ENCODE data around the gene SLC12A4.

DNA sequence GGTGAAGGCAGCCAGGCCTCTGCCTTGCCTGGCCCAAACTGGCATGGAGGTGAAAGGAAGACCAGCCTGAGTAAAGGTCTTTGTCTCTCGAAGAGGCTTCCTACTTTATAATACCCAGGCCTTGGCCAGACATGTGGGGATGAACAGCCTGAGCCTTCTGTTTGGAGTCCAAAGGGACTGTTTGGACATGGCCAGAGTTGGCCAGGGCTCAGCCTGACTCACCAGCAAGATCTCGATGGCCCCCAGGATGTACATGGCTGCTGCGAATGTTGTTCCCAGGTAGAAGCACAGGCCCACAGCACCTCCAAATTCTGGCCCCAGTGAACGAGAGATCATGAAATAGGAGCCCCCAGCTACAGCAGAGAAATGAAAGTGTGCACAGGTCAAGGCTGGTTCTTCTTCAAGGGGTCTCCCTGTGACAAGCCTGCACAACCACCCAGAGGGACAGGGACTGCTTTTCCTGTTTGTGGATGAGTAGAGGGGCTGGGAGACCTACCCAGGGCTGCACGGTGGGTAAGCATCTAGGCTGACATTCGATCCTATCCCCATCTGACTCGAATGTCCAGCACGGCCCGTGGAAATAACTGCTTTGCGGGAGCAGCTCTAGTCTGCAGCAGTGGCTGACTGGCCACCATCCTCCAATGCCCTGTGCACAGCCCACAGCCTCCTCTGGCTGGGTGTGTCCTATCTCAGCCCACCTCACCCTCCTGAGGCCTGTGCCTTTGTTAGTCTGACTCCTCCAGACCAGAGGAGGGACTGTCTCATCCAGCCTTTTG lies 13.8 kb downstream of the SLC12A4 start:
- no peak for TF ChIP-seq POLR2A (IDR thresholded peaks at IDR 0.05)
- TF ChIP-seq, protein P1, sequence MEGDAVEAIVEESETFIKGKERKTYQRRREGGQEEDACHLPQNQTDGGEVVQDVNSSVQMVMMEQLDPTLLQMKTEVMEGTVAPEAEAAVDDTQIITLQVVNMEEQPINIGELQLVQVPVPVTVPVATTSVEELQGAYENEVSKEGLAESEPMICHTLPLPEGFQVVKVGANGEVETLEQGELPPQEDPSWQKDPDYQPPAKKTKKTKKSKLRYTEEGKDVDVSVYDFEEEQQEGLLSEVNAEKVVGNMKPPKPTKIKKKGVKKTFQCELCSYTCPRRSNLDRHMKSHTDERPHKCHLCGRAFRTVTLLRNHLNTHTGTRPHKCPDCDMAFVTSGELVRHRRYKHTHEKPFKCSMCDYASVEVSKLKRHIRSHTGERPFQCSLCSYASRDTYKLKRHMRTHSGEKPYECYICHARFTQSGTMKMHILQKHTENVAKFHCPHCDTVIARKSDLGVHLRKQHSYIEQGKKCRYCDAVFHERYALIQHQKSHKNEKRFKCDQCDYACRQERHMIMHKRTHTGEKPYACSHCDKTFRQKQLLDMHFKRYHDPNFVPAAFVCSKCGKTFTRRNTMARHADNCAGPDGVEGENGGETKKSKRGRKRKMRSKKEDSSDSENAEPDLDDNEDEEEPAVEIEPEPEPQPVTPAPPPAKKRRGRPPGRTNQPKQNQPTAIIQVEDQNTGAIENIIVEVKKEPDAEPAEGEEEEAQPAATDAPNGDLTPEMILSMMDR (IDR thresholded peaks at IDR 0.05) = no peak
- TF ChIP-seq EP300 (IDR thresholded peaks at IDR 0.05) = no peak
- no peak for TF ChIP-seq POLR2AphosphoS5 (IDR thresholded peaks at IDR 0.05)

Measured in suprapubic skin (tissue), 4 donors.